PC-3 (cell line): ENCODE data around the gene ANGPTL8.

Source experiments
- EZH2 ChIP-seq: fragments of 300-600 bp; sonication (generic); IDR thresholded peaks from one replicate; pipeline ENCODE4 v1.6.1; 2017; ENCODE audit warnings: antibody characterized with exemption, mild to moderate bottlenecking, low read length; ENCODE audit not compliant: unreplicated experiment
- EZH2phosphoT487 ChIP-seq: fragments of 300-600 bp; sonication (generic); IDR thresholded peaks from 2 replicates; pipeline ENCODE4 v1.6.1; 2018; ENCODE audit warnings: mild to moderate bottlenecking, antibody characterized with exemption, low read length, borderline replicate concordance
- TF ChIP-seq, protein P1 (sequence below): fragments of 300-600 bp; sonication (generic); conservative IDR thresholded peaks from 2 replicates; pipeline ENCODE4 v1.5.1; 2017; ENCODE audit warnings: antibody characterized with exemption, low read depth, mild to moderate bottlenecking, low read length

- no peak for TF ChIP-seq EZH2
- TF ChIP-seq, protein P1, sequence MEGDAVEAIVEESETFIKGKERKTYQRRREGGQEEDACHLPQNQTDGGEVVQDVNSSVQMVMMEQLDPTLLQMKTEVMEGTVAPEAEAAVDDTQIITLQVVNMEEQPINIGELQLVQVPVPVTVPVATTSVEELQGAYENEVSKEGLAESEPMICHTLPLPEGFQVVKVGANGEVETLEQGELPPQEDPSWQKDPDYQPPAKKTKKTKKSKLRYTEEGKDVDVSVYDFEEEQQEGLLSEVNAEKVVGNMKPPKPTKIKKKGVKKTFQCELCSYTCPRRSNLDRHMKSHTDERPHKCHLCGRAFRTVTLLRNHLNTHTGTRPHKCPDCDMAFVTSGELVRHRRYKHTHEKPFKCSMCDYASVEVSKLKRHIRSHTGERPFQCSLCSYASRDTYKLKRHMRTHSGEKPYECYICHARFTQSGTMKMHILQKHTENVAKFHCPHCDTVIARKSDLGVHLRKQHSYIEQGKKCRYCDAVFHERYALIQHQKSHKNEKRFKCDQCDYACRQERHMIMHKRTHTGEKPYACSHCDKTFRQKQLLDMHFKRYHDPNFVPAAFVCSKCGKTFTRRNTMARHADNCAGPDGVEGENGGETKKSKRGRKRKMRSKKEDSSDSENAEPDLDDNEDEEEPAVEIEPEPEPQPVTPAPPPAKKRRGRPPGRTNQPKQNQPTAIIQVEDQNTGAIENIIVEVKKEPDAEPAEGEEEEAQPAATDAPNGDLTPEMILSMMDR: no peak
- TF ChIP-seq EZH2phosphoT487: no peak
Observed at GRCh38 chr19:11209839-11210655, 29.4 kb upstream of the ANGPTL8 start.
